Measurements from ENCODE around the gene SGTB. TPM values are rescaled to one million over a fixed set of nuclear protein-coding genes. Genes with fewer than 3 reads are reported as not detected.
"Not testable (repeated sequence)": the region's sequence is repeated elsewhere in the genome, so short reads cannot be mapped to it uniquely, and the experiment has no call there.

The SGTB gene
- total RNA-seq, 1 donor from 2014 or later, result 13.0 TPM

DNA sequence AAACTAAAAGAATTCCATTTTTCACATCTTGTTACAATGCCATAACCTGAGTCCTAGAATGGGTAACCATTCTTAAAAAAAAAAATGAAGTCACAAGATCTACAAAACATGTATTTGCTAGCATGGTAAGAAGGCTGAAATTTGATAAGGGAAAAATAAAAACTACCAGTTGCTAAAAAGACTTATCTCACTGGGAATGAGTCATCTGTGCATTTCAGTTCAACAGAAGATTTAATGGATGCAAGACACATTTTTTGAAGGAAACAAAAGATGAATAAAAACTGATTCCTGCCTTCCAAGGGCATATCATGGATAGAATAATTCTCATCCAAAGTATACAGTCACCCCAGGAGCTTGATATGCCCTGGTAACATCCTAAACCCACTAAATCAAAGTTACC is 47.2 kb downstream of the SGTB start:
- DNase-seq (ENCODE audit: low spot score), result no peak

DNA sequence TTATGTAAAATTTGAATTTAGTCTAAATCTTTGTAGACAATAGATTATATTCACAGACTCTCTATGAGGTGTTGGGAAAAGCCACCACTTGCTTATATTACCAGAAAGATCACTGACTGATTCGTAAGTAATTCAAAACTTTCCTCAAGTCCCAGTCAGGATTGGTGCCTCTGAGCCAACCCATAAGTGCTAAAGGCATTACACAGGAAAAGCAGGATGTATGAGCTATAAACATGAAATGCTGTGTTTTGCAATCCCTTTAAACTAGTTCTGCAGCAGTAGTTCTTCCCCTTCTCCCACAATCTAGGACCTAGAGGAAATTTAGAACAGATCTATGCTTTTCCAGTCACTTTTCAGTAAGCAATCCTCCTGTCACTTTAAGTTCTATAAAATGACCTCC is 49.1 kb downstream of the SGTB start:
- DNase-seq (ENCODE audit: low spot score), result no peak

DNA sequence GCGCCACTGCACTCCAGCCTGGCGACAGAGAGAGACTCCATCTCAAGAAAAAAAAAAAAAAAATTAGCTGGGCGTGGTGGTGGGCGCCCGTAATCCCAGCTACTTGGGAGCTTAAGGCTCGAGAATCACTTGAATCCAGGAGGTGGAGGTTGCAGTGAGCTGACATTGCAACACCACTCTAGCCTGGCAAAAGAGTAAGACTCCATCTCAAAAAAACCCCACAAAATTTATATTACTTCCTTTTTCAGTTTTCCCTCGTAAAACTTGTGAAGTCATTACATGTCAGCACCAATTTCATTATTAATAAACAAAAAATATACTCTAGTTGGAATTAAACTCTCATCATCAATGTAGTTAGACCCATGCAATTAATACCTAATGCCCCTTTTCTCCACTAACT is 53.2 kb downstream of the SGTB start:
- no peak for DNase-seq (ENCODE audit: low spot score)

DNA sequence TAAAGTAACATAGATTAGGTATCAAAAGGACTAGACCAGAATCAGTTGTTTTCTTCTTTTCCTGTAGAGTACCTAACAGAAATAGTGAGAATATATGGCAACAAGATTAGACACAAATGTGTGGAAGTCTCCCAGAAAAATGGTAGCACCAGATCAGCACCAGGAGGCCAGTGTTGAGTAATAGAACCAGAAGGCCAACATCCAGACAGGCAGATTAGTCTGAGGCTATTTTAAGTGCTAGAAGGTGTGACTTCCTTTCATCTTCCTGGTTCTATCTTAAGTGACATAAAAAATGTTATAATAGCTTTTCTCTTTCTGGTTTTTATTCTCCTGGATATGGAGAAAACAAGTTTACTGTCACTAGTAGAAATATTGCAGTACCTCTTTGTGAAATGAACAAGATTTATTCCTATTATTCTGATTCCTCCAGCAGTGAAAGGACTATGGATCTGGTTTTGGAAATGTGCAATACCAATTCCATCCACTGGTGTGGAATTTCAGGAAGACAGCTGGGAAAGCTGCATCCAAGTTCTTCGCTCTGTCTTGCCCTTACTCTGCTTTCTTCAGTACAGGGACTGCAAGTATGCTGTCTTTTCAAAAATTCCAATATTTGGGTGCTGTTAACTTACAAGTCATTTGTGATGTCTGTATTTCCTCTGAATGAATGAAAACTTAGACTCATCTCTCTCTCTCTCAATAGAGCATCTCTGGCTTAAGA is 57.9 kb downstream of the SGTB start:
- DNase-seq (ENCODE audit: low spot score), result no peak

DNA sequence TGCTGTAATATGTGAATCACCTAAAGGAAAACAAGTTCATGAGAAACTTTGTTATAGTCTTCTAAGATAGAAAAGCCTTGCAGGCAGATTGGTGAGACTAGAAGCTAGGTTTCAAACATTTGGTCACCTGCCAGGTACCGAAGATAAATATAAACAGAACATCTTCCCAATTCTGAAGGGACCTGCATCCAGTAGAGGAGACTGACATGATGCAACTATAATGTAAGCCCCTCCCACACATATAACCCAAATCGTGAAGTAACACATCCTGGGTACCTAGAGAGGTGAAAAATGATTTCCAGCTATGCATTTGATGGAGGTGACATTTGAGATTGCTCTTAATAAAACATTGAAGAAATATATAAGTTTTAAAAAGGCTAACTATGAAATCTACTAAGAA is 67.2 kb downstream of the SGTB start:
- no peak for DNase-seq (ENCODE audit: low spot score)

DNA sequence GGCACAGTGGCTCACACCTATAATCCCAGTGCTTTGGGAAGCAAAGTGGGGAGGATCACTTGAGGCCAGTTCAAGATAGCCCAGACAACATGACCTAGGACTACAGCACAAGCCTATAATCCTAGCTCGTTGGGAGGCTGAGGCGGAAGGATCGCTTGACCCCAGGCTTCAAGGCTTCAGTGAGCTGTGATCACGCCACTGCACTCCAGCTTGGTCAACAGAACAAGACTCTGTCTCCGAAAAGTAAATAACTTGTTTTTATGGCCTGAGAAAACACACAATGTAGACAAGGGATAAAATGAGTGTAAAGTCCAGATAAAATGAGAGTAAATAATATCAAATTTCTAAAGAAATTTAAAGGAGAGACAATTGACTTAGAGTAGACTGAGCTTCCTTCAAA is 70.8 kb downstream of the SGTB start:
- DNase-seq (ENCODE audit: low spot score), result no peak

DNA sequence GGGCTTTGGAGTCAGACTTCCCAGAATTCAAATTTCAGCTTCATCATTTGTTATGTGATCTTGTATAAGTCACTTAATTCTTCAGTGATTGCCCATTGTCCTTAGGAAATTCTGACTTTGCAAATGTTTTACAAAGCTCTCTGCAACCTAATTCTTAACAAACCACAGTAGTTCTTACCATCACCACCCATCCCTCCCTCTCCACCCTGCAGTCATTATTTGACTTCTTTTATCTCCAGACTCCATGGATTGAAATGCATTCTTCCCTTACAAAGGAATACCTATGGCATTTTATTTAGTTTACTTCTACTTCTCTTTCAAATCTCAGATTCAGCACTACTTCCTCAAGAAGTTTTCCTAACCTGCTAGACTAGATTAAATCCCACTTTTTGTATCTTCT is 74.0 kb downstream of the SGTB start:
- DNase-seq (ENCODE audit: low spot score), result no peak

DNA sequence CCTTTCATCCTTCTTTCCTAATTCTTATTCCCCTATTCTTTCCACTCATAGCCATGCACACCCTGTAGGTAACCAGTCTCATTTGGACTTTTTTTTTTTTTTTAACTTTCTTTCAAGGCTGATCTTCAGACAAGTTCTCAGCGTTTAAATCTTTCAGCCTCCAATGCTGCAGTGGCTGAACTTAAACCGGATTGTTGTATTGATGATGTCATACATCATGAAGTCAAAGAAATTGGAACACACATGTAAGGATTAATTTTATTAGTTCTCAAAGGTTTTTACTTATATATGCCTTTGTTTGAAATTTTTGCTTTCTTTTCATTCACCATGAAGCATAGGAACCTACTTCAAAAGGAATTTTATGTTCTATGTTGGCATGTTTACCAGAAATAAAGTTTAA is 75.0 kb downstream of the SGTB start:
- no peak for DNase-seq (ENCODE audit: low spot score)

DNA sequence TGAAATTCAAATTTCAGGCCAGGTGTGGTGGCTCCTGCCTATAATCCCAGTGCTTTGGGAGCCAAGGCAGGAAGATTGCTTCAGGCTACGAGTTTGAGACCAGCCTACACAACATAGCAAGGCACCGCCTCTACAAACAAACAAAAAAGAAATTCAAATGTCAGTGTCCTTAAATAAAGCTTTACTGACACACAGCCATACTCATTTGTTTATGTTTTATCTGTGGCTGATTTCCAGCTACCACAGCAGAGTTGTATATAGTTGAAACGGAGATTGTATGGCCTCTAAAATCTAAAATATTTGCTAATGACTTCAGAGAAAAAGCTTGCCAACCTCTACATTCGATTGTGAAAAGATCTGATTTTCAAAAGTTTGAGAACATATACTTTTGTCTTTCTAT is 81.7 kb downstream of the SGTB start:
- no peak for DNase-seq (ENCODE audit: low spot score)

DNA sequence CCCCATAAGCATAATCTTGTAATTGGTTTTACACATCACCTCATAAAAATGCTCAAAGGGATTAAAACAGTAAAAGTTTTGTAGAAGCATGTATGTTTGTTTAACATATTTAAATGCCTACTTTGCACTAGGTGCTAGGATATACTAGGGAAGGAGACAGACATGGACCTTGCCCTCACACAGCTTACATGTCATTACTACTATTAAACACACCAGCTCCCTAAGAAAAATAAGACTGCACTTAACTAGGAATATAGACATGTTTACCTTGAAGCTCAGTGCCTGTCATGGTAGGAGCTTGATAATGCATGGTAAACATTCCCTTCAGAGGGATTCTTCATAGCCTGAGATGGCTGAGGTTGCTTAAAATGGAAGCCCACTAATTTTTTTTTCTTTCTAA is 90.9 kb downstream of the SGTB start:
- DNase-seq (ENCODE audit: low spot score), result no peak

DNA sequence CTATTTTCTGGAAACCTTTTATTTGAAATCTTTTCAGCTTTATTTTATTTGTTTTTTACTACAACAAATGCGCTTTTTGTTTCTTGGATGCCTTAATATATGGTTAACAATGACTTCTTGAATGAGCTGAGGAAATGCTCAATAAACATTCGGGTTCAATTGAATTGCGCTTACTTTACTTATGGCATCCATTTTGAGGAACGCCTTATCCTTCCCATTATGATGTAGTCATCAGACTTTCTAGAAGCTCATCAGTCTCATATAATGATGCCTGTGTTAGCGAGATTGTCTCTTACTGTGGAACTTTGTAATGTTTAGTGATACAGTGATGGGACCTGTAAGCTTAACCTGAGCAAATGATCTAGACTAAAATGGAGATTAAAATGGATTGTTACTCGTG is 96.2 kb downstream of the SGTB start:
- no peak for DNase-seq (ENCODE audit: low spot score)

DNA sequence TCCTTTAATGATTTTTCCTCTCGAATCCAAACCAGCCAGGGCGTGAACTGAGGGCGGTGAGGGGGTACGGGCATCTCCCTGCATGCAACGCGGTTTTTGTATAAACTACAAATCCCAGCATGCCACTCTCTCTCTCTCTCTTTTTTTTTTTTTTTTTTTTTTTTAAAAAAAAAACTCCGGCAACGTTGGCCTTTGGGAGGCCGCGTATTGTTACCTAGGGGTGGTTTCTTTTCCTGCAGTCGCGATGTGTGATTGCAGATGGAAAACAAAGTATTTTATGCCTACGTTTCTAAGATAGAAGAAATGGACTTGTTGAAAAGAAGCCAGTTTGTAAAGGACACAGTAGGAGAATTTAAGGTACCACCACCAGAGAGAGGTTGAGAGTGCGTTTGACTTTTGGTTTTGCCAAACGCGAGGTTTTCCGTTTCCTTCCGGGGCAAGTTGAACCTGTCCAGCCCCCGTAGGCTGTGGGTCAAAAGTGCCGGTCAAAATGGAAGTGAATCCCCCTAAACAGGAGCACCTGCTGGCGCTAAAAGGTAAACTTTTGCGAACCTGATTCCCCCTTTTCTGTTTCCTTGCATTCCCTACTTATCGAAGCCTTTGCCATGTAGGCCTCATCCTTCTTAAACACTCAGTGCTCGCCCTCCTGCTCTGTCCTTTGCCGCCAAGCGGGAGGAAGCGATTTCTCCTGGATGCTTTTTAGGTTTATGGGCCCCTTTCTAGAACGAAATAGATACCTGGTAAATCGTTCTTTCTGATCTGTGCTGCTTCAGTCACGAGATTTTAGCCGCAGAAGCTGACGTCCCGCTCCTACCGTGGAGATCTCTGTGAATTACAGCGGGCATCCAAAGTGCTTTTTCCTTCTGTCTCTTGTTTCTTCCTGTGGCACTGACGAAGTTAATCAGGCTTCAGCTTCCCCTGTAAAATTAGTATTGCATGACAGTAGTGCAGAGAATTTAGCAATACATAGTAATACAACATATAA is 97.0 kb downstream of the SGTB start, which contains the start of the genes SHLD3 and TRAPPC13:
TSS of gene SHLD3 (plus strand) at position 457 of the 985 bp plus-strand sequence. CDS start 4,561 bp downstream, outside the sequence.
TSS of gene TRAPPC13 (plus strand) at position 457 of the 985 bp plus-strand sequence. CDS start at position 491, 34 bp downstream.
- peak; percentile 91 for DNase-seq (ENCODE audit: low spot score)

DNA sequence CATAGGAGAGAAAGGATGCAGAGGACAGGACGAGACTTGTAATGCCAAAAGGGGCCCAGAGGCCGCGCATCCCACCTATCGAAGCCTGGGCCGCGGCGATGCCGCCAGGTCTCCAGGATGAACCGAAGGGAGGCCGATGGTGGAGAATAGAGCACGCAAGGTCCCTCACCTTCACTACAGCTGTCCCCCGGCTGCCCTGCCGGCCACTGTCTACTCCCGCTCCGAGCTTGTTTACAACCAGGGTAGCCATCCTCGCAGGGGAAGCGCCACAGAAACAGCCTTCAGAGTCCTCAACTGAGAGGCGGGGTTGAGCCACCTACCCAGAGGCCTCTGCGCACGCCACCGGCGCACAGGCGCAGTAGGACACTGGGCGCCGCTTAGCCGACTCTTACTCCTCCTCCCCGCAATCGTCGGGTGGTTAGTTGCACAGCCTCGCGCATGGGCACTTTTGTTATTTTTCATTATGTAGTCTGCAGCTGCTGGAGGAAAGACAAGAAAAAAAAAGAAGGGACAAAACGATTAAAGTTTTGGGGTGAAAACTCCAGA is 97.8 kb downstream of the SGTB start, which contains the start of gene TRIM23:
TSS of gene TRIM23 (minus strand) at position 309 of the 546 bp plus-strand sequence. CDS start at position 250, 59 bp downstream.
- peak; percentile 96 for DNase-seq (ENCODE audit: low spot score)

DNA sequence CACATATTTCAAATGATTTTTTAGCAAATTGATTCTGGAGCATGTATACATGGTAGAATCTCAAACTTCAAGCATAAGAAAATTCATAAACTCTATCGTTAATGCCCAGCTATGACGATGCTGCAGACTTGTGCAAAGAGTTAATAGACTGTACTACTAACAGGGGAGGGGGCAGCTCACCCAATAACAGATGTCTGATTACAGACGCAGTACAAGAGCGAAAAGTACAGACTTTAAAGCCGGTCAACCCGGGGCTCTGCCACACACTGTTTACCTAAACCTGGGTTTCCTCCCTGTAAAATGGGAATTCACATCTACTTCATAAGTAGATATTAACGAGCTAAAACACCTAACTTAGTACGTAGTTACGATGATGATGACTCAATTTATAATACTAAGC is 98.4 kb downstream of the SGTB start:
- no peak for DNase-seq (ENCODE audit: low spot score)

DNA sequence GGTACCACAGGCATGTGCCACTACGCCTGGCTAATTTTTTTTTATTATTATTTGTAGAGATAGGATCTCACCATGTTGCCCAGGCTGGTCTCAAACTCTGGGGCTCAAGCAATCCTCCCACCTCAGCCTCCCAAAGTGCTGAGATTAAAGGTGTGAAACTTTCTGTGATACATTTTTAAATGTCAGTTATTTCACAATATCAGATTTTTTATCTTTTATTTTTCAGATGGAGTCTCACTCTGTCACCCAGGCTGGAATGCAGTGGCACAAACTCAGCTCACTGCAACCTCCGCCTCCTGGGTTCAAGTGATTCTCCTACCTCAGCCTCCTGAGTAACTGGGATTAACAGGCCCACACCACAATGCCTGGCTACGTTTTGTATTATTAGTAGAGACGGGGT is 99.9 kb downstream of the SGTB start:
- not testable (repeated sequence) for DNase-seq (ENCODE audit: low spot score)

DNA sequence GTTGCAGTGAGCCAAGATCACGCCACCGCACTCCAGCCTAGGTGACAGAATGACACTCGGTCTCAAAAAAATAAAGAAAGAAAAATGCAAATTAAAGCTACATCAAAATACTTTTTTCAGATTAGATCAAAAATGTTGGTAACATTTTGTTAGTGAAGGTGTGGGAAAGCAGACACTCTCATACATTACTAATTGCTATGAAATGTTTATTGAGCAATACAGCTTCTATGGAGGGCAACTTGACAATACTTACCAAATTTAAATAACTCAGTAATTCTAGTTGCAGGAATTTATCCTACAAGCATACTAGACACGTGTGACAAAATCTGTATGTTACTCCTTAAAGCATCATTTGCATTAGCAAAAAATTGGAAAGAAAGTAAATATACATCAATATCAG is 101.9 kb downstream of the SGTB start:
- no peak for DNase-seq (ENCODE audit: low spot score)

Other genes starting within 250 kb of the SGTB start
- 1.3 TPM for gene ADAMTS6, start 240.2 kb downstream of the SGTB start, total RNA-seq
- gene CENPK, start 158.9 kb downstream of the SGTB start, total RNA-seq, result 0.80 TPM
- gene PPWD1, start 158.8 kb downstream of the SGTB start, total RNA-seq, result 25.0 TPM
- 13.4 TPM for gene TRIM23, start 97.8 kb downstream of the SGTB start, total RNA-seq
- 3.4 TPM for gene SHLD3, start 97.1 kb downstream of the SGTB start, total RNA-seq
- 15.4 TPM for gene TRAPPC13, start 97.1 kb downstream of the SGTB start, total RNA-seq
- gene NLN, start 96 bp upstream of the SGTB start, total RNA-seq, result 31.5 TPM
- 54.0 TPM for gene ERBIN, start 204.5 kb upstream of the SGTB start, total RNA-seq